ENCODE results near the gene DPYSL3. TPM values are rescaled to one million over a fixed set of nuclear protein-coding genes. Genes with fewer than 3 reads are reported as not detected.
"Not testable (repeated sequence)": the region's sequence is repeated elsewhere in the genome, so short reads cannot be mapped to it uniquely, and the experiment has no call there.

DPYSL3 gene
- 1.2 TPM for polyA plus RNA-seq (2012; ENCODE audit: insufficient read depth, insufficient read length)

- no peak for DNase-seq (ENCODE audit: low read depth, low spot score)
- H3K4me3 ChIP-seq (ENCODE audit: low read length), result no peak within 1 kb of the TSS
Observed at GRCh38 chr5:147509710-147510651, at the start of gene DPYSL3. Gene DPYSL3 (minus strand): TSS chr5:147510068. CDS start chr5:147509858, 210 bp downstream.

- DNase-seq (ENCODE audit: low read depth, low spot score), result no peak
- H3K4me3 ChIP-seq (ENCODE audit: low read length), result no peak overlapping the region
Observed at GRCh38 chr5:147558826-147559225, 49.0 kb upstream of the DPYSL3 start.

GRCh38 chr5:147557876-147558745 lies 48.2 kb upstream of the DPYSL3 start:
- no peak for DNase-seq (ENCODE audit: low read depth, low spot score)
- no peak overlapping the region for H3K4me3 ChIP-seq (ENCODE audit: low read length)

- no peak overlapping the region for H3K4me3 ChIP-seq (ENCODE audit: low read length)
- no peak for DNase-seq (ENCODE audit: low read depth, low spot score)
Observed at GRCh38 chr5:147555176-147555575, 45.3 kb upstream of the DPYSL3 start.

- DNase-seq (ENCODE audit: low read depth, low spot score), result no peak
Observed at GRCh38 chr5:147554261-147554817, 44.5 kb upstream of the DPYSL3 start.

GRCh38 chr5:147553817-147554216 lies 43.9 kb upstream of the DPYSL3 start:
- not testable (repeated sequence) for DNase-seq (ENCODE audit: low read depth, low spot score); H3K4me3 ChIP-seq (ENCODE audit: low read length)

More at GRCh38 chr5:147554261-147554817, 44.5 kb upstream of the DPYSL3 start:
- no peak overlapping the region for H3K4me3 ChIP-seq (ENCODE audit: low read length)

GRCh38 chr5:147552897-147553296 lies 43.0 kb upstream of the DPYSL3 start:
- H3K4me3 ChIP-seq (ENCODE audit: low read length), result no peak overlapping the region
- DNase-seq (ENCODE audit: low read depth, low spot score), result no peak

DNA sequence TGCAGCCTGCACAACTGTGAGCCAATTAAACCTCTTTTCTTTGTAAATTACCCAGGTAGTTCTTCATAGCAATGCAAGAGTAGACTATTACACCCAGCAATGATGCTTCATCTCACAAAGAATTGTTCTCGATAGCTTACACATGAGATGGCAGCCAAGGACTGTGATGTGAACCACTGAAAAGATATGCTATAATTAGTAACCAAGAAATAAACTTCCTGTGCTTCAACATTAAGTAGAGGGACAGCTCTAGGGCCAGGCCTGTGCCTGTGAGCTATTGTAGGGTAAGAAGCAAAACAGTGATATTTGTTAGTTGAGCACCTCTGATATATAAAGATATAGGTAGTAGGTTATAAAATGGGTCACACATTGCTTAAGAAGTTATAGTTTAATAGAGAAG lies 41.8 kb upstream of the DPYSL3 start:
- H3K4me3 ChIP-seq (ENCODE audit: low read length), result no peak overlapping the region
- DNase-seq (ENCODE audit: low read depth, low spot score), result no peak

DNA sequence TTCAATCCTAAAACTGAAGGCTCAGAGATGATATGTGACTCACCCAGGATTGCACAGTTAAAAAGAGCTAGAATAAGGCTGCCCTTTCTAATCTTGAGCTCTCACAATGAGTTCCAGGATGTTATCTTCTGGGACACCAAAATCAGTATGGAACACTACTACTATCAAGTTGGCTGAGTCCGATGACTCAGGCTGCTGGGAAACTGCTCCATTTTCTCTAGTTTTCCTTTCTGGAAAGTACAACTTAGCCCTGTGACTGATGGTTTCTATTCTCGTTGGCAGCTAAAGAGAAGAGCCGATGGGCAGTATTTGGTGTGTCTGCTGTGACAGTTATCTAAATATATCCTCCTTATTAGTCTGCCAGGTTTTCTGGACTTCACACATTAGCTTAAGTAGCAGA lies 37.9 kb upstream of the DPYSL3 start:
- no peak overlapping the region for H3K4me3 ChIP-seq (ENCODE audit: low read length)
- DNase-seq (ENCODE audit: low read depth, low spot score), result no peak

DNA sequence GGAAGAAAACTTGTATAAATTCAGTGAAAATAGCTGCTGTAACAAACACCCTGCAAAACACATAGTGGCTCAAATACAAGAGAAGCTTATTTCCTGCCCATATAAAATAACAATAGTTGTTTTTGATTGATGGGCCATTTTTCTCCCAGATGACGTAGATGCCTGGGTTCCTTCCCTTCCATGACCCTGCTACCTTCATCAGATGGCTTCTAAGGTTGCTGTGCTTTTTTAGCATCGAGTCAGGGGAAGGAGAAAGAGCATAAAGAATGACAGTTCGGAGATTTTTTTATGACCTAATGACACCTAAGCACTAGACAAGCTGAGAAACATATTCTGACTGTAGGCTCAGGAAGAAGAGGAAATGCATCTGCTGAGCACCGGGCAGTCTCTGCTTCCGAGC lies 34.7 kb upstream of the DPYSL3 start:
- DNase-seq (ENCODE audit: low read depth, low spot score), result no peak
- H3K4me3 ChIP-seq (ENCODE audit: low read length), result no peak overlapping the region

DNA sequence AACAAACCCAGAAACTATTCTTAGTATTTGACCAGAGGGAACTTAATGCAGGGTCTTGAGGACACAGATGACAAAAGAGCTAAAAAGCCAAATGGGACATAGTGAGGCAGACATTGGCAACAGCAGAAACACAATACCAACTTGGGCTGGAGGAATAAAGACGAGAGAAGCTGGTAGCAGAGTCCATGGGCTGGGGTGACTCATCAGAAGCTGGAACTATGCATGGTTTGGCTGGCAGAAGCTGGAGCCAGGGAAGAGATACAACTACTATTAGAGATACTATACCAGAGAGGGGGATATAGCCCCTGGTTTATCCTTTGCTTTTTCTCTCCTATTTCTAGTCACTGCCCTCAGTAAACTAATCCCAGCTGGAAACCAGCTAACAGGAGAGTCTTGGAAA lies 29.2 kb upstream of the DPYSL3 start:
- no peak for DNase-seq (ENCODE audit: low read depth, low spot score)
- H3K4me3 ChIP-seq (ENCODE audit: low read length), result no peak overlapping the region

DNA sequence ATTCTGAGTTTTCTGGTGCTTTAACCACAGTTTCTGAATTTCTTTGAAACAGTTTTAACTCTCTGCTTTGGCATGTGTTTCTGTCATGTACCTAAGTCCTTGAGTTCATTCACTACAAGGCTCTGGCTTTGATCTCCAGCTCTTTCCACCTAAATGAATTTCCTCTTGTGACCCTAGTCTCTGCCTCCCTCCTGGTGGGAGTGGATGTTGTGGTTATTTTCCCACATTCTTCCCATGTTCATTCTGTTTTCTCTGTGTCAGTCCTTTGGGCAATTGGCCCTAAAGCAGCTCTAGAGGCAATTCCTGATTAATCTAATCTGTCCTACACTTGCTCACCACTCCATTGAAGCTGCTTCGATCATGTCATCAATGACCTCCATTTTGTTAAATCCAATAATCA lies 28.4 kb upstream of the DPYSL3 start:
- no peak overlapping the region for H3K4me3 ChIP-seq (ENCODE audit: low read length)
- DNase-seq (ENCODE audit: low read depth, low spot score), result no peak

- no peak for DNase-seq (ENCODE audit: low read depth, low spot score)
- no peak overlapping the region for H3K4me3 ChIP-seq (ENCODE audit: low read length)
Observed at GRCh38 chr5:147534172-147534951, 24.5 kb upstream of the DPYSL3 start.

DNA sequence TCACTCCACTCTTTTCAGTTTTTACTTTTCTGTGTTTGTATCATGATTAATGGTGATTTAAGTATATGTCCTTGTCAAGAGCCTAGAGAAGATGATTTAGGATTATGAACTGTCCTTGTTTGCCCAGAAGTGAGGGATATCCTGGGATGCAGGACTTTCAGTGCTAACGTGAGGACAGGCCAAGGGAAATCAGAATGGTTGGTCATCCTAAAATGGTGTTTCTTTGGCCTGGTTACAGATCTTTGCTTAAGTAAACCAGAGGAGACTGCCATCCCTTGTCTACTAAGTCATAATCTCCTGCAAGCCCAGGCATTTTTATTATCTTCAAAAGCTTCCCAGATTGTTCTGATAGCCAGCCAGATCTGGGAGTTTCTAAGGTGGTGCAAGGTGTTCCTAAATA lies 22.3 kb upstream of the DPYSL3 start:
- H3K4me3 ChIP-seq (ENCODE audit: low read length), result no peak overlapping the region
- DNase-seq (ENCODE audit: low read depth, low spot score), result no peak

- DNase-seq (ENCODE audit: low read depth, low spot score), result no peak
Observed at GRCh38 chr5:147530530-147531389, 20.9 kb upstream of the DPYSL3 start.

GRCh38 chr5:147523069-147523468 lies 13.2 kb upstream of the DPYSL3 start:
- no peak overlapping the region for H3K4me3 ChIP-seq (ENCODE audit: low read length)
- DNase-seq (ENCODE audit: low read depth, low spot score), result no peak

More at GRCh38 chr5:147530530-147531389, 20.9 kb upstream of the DPYSL3 start:
- no peak overlapping the region for H3K4me3 ChIP-seq (ENCODE audit: low read length)

GRCh38 chr5:147522435-147522834 lies 12.6 kb upstream of the DPYSL3 start:
- DNase-seq (ENCODE audit: low read depth, low spot score), result no peak
- no peak overlapping the region for H3K4me3 ChIP-seq (ENCODE audit: low read length)

- no peak overlapping the region for H3K4me3 ChIP-seq (ENCODE audit: low read length)
- DNase-seq (ENCODE audit: low read depth, low spot score), result no peak
Observed at GRCh38 chr5:147520450-147520849, 10.6 kb upstream of the DPYSL3 start.
